HEK293 (cell line): ENCODE results near the gene MTERF4.

Experiments used
- IKZF3 ChIP-seq: fragments of 450-650 bp; IDR thresholded peaks from 2 replicates; pipeline ENCODE4 v1.5.0; 2018; ENCODE audit warnings: missing biosample characterization, mild to moderate bottlenecking, missing genetic modification characterization, moderate library complexity
- OSR2 ChIP-seq: fragments of 450-650 bp; formaldehyde crosslinking; IDR thresholded peaks from 2 replicates; pipeline ENCODE4 v1.5.1; 2016; ENCODE audit warnings: missing biosample characterization, missing genetic modification characterization
- SETDB1 ChIP-seq: IDR thresholded peaks from one replicate; pipeline ENCODE4 v1.6.1; 2017; ENCODE audit warnings: mild to moderate bottlenecking, low read length, moderate library complexity, mixed read lengths; ENCODE audit not compliant: insufficient read length
- ZBTB11 ChIP-seq: fragments of 450-650 bp; formaldehyde crosslinking; conservative IDR thresholded peaks from 2 replicates; pipeline ENCODE4 v1.5.1; 2016; ENCODE audit warnings: low read depth, missing biosample characterization, missing genetic modification characterization
- ZBTB48 ChIP-seq: fragments of 450-650 bp; formaldehyde crosslinking; IDR thresholded peaks from 2 replicates; pipeline ENCODE4 v1.5.1; 2016; ENCODE audit warnings: missing biosample characterization, missing genetic modification characterization
- ZIC2 ChIP-seq: fragments of 450-650 bp; formaldehyde crosslinking; IDR thresholded peaks from 2 replicates; pipeline ENCODE4 v1.5.1; 2016; ENCODE audit warnings: missing biosample characterization, missing genetic modification characterization
- ZNF10 ChIP-seq: fragments of 450-650 bp; formaldehyde crosslinking; IDR thresholded peaks from 2 replicates; pipeline ENCODE4 v1.5.1; 2017; ENCODE audit warnings: missing biosample characterization, missing genetic modification characterization
- ZNF16 ChIP-seq: fragments of 450-650 bp; formaldehyde crosslinking; IDR thresholded peaks from 2 replicates; pipeline ENCODE4 v1.5.1; 2016; ENCODE audit warnings: low read depth, missing biosample characterization, missing genetic modification characterization
- ZNF211 ChIP-seq: fragments of 450-650 bp; formaldehyde crosslinking; IDR thresholded peaks from 2 replicates; pipeline ENCODE4 v1.5.1; 2016; ENCODE audit warnings: low read depth, missing biosample characterization, missing genetic modification characterization
- ZNF214 ChIP-seq: fragments of 450-650 bp; formaldehyde crosslinking; IDR thresholded peaks from 2 replicates; pipeline ENCODE4 v1.5.1; 2017; ENCODE audit warnings: missing biosample characterization, mild to moderate bottlenecking, missing genetic modification characterization, borderline replicate concordance
- ZNF366 ChIP-seq: fragments of 450-650 bp; formaldehyde crosslinking; conservative IDR thresholded peaks from 2 replicates; pipeline ENCODE4 v1.5.1; 2016; ENCODE audit warnings: missing biosample characterization, missing genetic modification characterization
- ZNF560 ChIP-seq: fragments of 450-650 bp; formaldehyde crosslinking; IDR thresholded peaks from 2 replicates; pipeline ENCODE4 v1.5.1; 2017; ENCODE audit warnings: missing biosample characterization, missing genetic modification characterization, borderline replicate concordance
- ZNF623 ChIP-seq: fragments of 450-650 bp; formaldehyde crosslinking; IDR thresholded peaks from 2 replicates; pipeline ENCODE4 v1.5.1; 2016; ENCODE audit warnings: missing biosample characterization, missing genetic modification characterization
- ZNF639 ChIP-seq: fragments of 450-650 bp; formaldehyde crosslinking; IDR thresholded peaks from 2 replicates; pipeline ENCODE4 v1.5.1; 2016; ENCODE audit warnings: missing biosample characterization, missing genetic modification characterization
- ZNF701 ChIP-seq: fragments of 450-650 bp; formaldehyde crosslinking; IDR thresholded peaks from 2 replicates; pipeline ENCODE4 v1.5.1; 2016; ENCODE audit warnings: missing biosample characterization, missing genetic modification characterization
- ZNF76 ChIP-seq: fragments of 450-650 bp; formaldehyde crosslinking; IDR thresholded peaks from 2 replicates; pipeline ENCODE4; 2016; ENCODE audit warnings: low read depth, missing biosample characterization, missing genetic modification characterization, borderline replicate concordance
- TF ChIP-seq, protein P1 (sequence below): fragments of 450-650 bp; formaldehyde crosslinking; IDR thresholded peaks from 2 replicates; pipeline ENCODE4 v1.5.1; 2016; ENCODE audit warnings: missing biosample characterization, missing genetic modification characterization
- TF ChIP-seq, protein P2 (sequence below): fragments of 450-650 bp; formaldehyde crosslinking; IDR thresholded peaks from 2 replicates; pipeline ENCODE4 v1.5.1; 2016; ENCODE audit warnings: missing biosample characterization, missing genetic modification characterization, borderline replicate concordance
- TF ChIP-seq, protein P3 (sequence below): fragments of 450-650 bp; formaldehyde crosslinking; IDR thresholded peaks from 2 replicates; pipeline ENCODE4 v1.5.1; 2016; ENCODE audit warnings: missing biosample characterization, missing genetic modification characterization, borderline replicate concordance
- TF ChIP-seq, protein P4 (sequence below): fragments of 450-650 bp; formaldehyde crosslinking; IDR thresholded peaks from 2 replicates; pipeline ENCODE4 v1.5.1; 2016; ENCODE audit warnings: missing biosample characterization, missing genetic modification characterization, low read depth

MTERF4 gene

DNA sequence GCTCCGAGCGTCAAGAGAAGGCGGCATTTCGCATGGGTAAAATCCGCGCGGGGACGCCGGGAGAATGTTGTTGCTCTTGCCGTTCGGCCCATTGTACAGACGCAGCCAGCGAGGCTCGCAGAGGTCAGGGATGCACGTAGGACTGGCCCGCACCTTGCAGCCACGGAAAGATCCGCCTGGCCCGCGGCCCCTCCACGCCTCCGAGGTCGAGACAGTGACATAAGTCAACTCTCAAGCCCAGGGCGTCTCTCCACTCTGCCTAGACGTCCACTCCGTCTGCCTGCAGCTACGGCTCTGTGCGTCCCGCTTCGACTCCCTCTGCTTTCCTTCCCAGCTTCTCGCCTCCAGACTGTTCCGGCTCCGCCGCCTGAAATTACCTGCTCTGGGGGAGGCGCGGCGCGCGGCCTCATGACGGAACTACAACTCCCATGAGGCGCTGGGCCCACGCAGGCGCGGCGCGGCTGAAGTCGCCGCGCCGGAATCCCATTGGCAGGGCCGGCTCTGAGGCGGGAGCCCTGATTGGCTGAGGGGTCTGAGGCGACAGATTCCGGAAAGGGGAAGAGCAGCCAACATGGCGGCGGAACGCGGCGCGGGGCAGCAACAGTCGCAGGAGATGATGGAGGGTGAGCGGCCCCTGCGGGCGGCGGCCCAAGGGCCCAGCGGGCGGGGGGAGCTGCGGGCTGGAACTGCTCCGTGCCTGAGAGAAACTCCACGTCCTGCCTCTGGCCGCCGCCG lies 48.0 kb upstream of the MTERF4 start, which contains the start of gene PPP1R7 (continued):
- TF ChIP-seq, protein P1, sequence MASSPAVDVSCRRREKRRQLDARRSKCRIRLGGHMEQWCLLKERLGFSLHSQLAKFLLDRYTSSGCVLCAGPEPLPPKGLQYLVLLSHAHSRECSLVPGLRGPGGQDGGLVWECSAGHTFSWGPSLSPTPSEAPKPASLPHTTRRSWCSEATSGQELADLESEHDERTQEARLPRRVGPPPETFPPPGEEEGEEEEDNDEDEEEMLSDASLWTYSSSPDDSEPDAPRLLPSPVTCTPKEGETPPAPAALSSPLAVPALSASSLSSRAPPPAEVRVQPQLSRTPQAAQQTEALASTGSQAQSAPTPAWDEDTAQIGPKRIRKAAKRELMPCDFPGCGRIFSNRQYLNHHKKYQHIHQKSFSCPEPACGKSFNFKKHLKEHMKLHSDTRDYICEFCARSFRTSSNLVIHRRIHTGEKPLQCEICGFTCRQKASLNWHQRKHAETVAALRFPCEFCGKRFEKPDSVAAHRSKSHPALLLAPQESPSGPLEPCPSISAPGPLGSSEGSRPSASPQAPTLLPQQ (tag by site-specific recombination), result peak; percentile 35; the same call in 1 of the 2 replicates
- TF ChIP-seq OSR2 (no peak), IKZF3 (peak; percentile 93), ZNF211 (tag by site-specific recombination) (no peak), ZNF76 (tag by site-specific recombination) (peak; percentile 93), SETDB1 (no peak), ZNF214 (tag by site-specific recombination) (no peak), ZBTB48 (tag by site-specific recombination) (no peak), ZBTB11 (tag by site-specific recombination) (no peak; the same call in 1 of the 2 replicates), ZNF366 (tag by site-specific recombination) (peak; percentile 66), ZNF701 (tag by site-specific recombination) (no peak), ZIC2 (tag by site-specific recombination) (no peak), ZNF10 (tag by site-specific recombination) (peak; percentile 7; the same call in 1 of the 2 replicates), ZNF623 (tag by site-specific recombination) (no peak), ZNF639 (peak; percentile 81), ZNF560 (no peak), ZNF16 (tag by site-specific recombination) (no peak)
- TF ChIP-seq, protein P2, sequence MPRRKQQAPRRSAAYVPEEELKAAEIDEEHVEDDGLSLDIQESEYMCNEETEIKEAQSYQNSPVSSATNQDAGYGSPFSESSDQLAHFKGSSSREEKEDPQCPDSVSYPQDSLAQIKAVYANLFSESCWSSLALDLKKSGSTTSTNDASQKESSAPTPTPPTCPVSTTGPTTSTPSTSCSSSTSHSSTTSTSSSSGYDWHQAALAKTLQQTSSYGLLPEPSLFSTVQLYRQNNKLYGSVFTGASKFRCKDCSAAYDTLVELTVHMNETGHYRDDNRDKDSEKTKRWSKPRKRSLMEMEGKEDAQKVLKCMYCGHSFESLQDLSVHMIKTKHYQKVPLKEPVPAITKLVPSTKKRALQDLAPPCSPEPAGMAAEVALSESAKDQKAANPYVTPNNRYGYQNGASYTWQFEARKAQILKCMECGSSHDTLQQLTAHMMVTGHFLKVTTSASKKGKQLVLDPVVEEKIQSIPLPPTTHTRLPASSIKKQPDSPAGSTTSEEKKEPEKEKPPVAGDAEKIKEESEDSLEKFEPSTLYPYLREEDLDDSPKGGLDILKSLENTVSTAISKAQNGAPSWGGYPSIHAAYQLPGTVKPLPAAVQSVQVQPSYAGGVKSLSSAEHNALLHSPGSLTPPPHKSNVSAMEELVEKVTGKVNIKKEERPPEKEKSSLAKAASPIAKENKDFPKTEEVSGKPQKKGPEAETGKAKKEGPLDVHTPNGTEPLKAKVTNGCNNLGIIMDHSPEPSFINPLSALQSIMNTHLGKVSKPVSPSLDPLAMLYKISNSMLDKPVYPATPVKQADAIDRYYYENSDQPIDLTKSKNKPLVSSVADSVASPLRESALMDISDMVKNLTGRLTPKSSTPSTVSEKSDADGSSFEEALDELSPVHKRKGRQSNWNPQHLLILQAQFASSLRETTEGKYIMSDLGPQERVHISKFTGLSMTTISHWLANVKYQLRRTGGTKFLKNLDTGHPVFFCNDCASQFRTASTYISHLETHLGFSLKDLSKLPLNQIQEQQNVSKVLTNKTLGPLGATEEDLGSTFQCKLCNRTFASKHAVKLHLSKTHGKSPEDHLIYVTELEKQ (tag by site-specific recombination), result no peak
- TF ChIP-seq, protein P3, sequence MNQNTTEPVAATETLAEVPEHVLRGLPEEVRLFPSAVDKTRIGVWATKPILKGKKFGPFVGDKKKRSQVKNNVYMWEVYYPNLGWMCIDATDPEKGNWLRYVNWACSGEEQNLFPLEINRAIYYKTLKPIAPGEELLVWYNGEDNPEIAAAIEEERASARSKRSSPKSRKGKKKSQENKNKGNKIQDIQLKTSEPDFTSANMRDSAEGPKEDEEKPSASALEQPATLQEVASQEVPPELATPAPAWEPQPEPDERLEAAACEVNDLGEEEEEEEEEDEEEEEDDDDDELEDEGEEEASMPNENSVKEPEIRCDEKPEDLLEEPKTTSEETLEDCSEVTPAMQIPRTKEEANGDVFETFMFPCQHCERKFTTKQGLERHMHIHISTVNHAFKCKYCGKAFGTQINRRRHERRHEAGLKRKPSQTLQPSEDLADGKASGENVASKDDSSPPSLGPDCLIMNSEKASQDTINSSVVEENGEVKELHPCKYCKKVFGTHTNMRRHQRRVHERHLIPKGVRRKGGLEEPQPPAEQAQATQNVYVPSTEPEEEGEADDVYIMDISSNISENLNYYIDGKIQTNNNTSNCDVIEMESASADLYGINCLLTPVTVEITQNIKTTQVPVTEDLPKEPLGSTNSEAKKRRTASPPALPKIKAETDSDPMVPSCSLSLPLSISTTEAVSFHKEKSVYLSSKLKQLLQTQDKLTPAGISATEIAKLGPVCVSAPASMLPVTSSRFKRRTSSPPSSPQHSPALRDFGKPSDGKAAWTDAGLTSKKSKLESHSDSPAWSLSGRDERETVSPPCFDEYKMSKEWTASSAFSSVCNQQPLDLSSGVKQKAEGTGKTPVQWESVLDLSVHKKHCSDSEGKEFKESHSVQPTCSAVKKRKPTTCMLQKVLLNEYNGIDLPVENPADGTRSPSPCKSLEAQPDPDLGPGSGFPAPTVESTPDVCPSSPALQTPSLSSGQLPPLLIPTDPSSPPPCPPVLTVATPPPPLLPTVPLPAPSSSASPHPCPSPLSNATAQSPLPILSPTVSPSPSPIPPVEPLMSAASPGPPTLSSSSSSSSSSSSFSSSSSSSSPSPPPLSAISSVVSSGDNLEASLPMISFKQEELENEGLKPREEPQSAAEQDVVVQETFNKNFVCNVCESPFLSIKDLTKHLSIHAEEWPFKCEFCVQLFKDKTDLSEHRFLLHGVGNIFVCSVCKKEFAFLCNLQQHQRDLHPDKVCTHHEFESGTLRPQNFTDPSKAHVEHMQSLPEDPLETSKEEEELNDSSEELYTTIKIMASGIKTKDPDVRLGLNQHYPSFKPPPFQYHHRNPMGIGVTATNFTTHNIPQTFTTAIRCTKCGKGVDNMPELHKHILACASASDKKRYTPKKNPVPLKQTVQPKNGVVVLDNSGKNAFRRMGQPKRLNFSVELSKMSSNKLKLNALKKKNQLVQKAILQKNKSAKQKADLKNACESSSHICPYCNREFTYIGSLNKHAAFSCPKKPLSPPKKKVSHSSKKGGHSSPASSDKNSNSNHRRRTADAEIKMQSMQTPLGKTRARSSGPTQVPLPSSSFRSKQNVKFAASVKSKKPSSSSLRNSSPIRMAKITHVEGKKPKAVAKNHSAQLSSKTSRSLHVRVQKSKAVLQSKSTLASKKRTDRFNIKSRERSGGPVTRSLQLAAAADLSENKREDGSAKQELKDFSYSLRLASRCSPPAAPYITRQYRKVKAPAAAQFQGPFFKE (tag by site-specific recombination), result no peak
- TF ChIP-seq, protein P4, sequence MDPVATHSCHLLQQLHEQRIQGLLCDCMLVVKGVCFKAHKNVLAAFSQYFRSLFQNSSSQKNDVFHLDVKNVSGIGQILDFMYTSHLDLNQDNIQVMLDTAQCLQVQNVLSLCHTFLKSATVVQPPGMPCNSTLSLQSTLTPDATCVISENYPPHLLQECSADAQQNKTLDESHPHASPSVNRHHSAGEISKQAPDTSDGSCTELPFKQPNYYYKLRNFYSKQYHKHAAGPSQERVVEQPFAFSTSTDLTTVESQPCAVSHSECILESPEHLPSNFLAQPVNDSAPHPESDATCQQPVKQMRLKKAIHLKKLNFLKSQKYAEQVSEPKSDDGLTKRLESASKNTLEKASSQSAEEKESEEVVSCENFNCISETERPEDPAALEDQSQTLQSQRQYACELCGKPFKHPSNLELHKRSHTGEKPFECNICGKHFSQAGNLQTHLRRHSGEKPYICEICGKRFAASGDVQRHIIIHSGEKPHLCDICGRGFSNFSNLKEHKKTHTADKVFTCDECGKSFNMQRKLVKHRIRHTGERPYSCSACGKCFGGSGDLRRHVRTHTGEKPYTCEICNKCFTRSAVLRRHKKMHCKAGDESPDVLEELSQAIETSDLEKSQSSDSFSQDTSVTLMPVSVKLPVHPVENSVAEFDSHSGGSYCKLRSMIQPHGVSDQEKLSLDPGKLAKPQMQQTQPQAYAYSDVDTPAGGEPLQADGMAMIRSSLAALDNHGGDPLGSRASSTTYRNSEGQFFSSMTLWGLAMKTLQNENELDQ (tag by site-specific recombination), result no peak
